ENCODE data around the gene NCOR1. TPM values are rescaled to one million over a fixed set of nuclear protein-coding genes. Genes with fewer than 3 reads are reported as not detected.

The NCOR1 gene
- total RNA-seq, 1 donor from 2014 or later, result 165 TPM

DNA sequence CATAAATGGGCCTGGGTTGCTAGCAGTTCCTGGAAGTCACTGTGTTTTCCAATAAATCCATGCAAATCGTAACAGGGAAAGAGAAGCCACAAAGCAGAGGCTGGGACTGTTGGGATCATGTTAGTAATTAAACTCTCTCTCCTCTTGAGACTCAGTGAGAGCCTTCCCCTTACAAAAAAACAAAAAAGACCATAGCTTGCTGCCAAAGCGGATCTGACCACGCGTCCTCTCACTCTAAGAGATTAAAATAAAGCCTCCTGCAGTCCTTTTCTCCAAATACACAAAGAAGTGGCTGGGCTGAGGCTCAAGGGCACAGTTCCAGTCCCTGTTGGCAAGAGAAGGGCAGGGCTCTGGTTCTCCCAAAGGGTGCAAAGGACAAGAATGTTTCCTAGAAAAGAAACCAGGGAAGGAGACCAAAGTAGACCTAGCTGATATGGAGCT lies 40.2 kb upstream of the NCOR1 start:
- Mint-ChIP-seq H3K27ac (peak overlapping the region; percentile 60), H3K4me1 (ENCODE audit: low read depth) (peaks cover 2% of the 10 kb centered on the region), H3K36me3 (ENCODE audit: insufficient read depth) (peaks cover 5% of the 10 kb centered on the region), H3K27me3 (no peaks in the 10 kb centered on the region), H3K9me3 (ENCODE audit: low read depth) (no peaks in the 10 kb centered on the region), H3K4me3 (ENCODE audit: low read depth) (no peak overlapping the region)
- TF ChIP-seq, protein P1, sequence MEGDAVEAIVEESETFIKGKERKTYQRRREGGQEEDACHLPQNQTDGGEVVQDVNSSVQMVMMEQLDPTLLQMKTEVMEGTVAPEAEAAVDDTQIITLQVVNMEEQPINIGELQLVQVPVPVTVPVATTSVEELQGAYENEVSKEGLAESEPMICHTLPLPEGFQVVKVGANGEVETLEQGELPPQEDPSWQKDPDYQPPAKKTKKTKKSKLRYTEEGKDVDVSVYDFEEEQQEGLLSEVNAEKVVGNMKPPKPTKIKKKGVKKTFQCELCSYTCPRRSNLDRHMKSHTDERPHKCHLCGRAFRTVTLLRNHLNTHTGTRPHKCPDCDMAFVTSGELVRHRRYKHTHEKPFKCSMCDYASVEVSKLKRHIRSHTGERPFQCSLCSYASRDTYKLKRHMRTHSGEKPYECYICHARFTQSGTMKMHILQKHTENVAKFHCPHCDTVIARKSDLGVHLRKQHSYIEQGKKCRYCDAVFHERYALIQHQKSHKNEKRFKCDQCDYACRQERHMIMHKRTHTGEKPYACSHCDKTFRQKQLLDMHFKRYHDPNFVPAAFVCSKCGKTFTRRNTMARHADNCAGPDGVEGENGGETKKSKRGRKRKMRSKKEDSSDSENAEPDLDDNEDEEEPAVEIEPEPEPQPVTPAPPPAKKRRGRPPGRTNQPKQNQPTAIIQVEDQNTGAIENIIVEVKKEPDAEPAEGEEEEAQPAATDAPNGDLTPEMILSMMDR (IDR thresholded peaks at IDR 0.05; ENCODE audit: unreplicated experiment), result no peak
- DNase-seq (ENCODE audit: low spot score, unreplicated experiment), result no peak

DNA sequence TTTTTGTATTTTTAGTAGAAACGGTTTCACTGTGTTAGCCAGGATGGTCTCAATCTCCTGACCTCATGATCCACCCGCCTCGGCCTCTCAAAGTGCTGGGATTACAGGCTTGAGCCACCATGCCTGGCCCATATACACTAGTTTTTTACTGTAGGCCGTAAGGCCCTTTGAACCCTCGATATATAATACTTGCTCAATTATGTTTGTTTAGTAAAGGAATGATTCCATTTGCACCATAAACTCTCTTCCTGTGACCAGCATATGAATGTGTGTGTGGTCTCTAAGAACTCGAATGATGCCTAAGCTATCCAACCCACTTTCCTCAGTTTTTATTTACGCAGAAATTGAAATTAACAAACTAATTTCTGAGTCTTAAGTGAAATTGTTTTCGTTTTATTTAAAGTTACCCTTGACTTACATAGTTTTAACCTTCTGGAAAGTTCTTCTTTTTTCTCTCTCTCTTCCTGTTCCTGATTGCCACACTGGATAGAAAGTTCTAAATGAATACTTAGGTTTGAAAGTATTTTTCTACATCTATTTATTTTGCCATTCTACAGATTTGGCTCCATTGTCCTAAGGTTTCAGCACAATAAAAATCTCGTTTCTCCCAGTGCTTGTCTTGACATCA lies 39.6 kb upstream of the NCOR1 start:
- peak overlapping the region; percentile 60 for H3K27ac Mint-ChIP-seq
- H3K4me1 Mint-ChIP-seq (ENCODE audit: low read depth), result peaks cover 2% of the 10 kb centered on the region
- peaks cover 5% of the 10 kb centered on the region for H3K36me3 Mint-ChIP-seq (ENCODE audit: insufficient read depth)
- DNase-seq (ENCODE audit: low spot score, unreplicated experiment), result no peak
- H3K9me3 Mint-ChIP-seq (ENCODE audit: low read depth), result no peaks in the 10 kb centered on the region
- H3K4me3 Mint-ChIP-seq (ENCODE audit: low read depth), result no peak overlapping the region
- no peaks in the 10 kb centered on the region for H3K27me3 Mint-ChIP-seq
- TF ChIP-seq, protein P1 (IDR thresholded peaks at IDR 0.05; ENCODE audit: unreplicated experiment), result no peak

DNA sequence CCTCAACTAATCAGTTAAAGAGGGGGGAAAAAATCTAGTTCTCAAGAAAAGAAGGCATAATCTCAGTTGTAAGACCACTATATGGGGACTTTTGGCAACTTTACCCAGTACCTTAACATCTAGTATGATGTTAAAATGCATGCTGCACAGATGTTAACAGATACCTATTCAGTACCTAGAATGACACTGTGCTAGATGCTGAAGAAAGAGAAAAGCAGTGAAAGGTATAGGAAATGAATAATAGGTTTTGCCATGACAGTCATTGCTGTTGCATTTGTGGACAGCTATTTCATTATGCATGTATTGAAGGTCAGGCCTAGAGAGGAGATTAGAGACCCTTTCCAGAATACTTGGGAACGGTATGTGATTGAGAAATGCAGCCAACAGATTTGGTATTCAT lies 36.2 kb upstream of the NCOR1 start:
- no peaks in the 10 kb centered on the region for H3K27me3 Mint-ChIP-seq
- no peak overlapping the region for H3K4me3 Mint-ChIP-seq (ENCODE audit: low read depth)
- peaks cover 6% of the 10 kb centered on the region for H3K4me1 Mint-ChIP-seq (ENCODE audit: low read depth)
- H3K9me3 Mint-ChIP-seq (ENCODE audit: low read depth), result no peaks in the 10 kb centered on the region
- peaks cover 9% of the 10 kb centered on the region for H3K36me3 Mint-ChIP-seq (ENCODE audit: insufficient read depth)
- TF ChIP-seq, protein P1 (IDR thresholded peaks at IDR 0.05; ENCODE audit: unreplicated experiment), result no peak
- no peak for DNase-seq (ENCODE audit: low spot score, unreplicated experiment)
- H3K27ac Mint-ChIP-seq, result no peak overlapping the region

DNA sequence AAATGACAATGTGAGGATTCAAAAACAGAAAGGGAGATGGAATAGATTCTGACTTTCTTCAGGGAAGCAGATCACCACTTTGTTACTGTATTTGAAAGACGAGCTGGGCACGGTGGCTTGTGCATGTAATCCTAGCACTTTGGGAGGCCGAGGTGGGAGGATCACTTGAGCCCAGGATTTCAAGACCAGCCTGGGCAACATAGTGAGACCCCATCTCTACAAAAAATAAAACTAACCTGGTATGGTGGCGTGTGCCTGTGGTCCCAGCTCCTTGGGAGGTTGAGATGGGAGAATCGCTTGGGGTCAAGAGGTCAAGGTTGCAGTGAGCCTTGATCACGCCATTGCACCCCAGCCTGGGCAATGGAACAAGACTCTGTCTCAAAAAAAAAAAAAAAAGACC lies 35.7 kb upstream of the NCOR1 start:
- H3K27me3 Mint-ChIP-seq, result no peaks in the 10 kb centered on the region
- peaks cover 6% of the 10 kb centered on the region for H3K4me1 Mint-ChIP-seq (ENCODE audit: low read depth)
- H3K4me3 Mint-ChIP-seq (ENCODE audit: low read depth), result no peak overlapping the region
- H3K9me3 Mint-ChIP-seq (ENCODE audit: low read depth), result no peaks in the 10 kb centered on the region
- TF ChIP-seq, protein P1 (IDR thresholded peaks at IDR 0.05; ENCODE audit: unreplicated experiment), result no peak
- H3K36me3 Mint-ChIP-seq (ENCODE audit: insufficient read depth), result peaks cover 9% of the 10 kb centered on the region
- H3K27ac Mint-ChIP-seq, result no peak overlapping the region
- DNase-seq (ENCODE audit: low spot score, unreplicated experiment), result no peak

DNA sequence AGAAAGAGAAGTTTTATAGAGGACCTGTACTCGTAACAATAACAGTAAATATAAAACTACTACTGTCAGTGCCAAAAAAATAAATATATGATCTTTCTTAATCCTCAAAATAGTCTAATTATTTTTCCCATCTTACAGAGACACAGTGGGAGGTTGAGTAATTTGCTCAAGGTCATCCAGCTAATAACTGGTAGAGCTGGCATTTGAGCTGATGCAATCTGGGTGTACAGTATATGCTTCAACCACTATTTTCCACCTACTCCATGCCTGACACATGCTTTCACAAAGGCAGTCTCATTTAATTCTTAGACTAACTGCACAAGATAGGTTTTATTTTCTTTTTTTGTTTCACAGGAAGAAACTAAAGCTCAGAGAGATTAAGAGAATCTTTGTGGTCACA lies 35.3 kb upstream of the NCOR1 start:
- H3K27me3 Mint-ChIP-seq, result no peaks in the 10 kb centered on the region
- H3K9me3 Mint-ChIP-seq (ENCODE audit: low read depth), result no peaks in the 10 kb centered on the region
- TF ChIP-seq, protein P1 (IDR thresholded peaks at IDR 0.05; ENCODE audit: unreplicated experiment), result no peak
- H3K4me3 Mint-ChIP-seq (ENCODE audit: low read depth), result no peak overlapping the region
- H3K4me1 Mint-ChIP-seq (ENCODE audit: low read depth), result peaks cover 6% of the 10 kb centered on the region
- DNase-seq (ENCODE audit: low spot score, unreplicated experiment), result no peak
- peaks cover 7% of the 10 kb centered on the region for H3K36me3 Mint-ChIP-seq (ENCODE audit: insufficient read depth)
- H3K27ac Mint-ChIP-seq, result no peak overlapping the region
